ENCODE measurements around the gene MYO1G. TPM values are rescaled to one million over a fixed set of nuclear protein-coding genes. Genes with fewer than 3 reads are reported as not detected.

Gene MYO1G
- total RNA-seq, 1 experiment from 2014 or later = 0.57 TPM

DNA sequence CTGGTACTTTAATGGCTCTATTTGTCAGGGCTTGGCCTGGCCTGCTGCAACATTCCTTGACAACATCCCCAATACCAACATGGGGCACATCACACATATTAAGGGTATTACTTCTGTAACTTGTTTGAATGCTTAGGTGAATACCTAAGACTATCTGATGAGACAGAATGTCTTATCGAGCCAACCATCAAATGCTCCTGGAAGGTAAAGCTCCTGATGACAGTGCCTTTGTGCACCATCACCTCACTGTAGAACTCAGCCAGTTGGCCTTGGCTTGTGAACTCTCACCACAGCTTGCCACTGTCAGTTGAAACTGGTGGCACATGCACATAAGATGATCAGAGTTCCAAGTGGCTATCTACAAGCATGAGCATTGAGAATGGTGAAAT is 3.7 kb upstream of the MYO1G start:
- H3K4me3 Mint-ChIP-seq = no peak overlapping the region; a peak in 1 of 5 replicates
- no peaks in the 10 kb centered on the region; the same call in 1 of the 2 replicates for H3K27me3 Mint-ChIP-seq (ENCODE audit: low read depth)
- no peak overlapping the region for H3K27ac Mint-ChIP-seq

More for the DNA sequence above, 3.7 kb upstream of the MYO1G start:
- TF ChIP-seq CTCF (conservative IDR thresholded peaks at IDR 0.05) = no peak
- H3T11ph ChIP-seq (ENCODE audit: low read length) = no peak overlapping the region
- H2AK5ac ChIP-seq (ENCODE audit: insufficient read length, low read length) = no peak overlapping the region
- no peak overlapping the region for H3K23ac ChIP-seq (ENCODE audit: insufficient read length, low read depth, low read length)
- Mint-ChIP-seq H3K36me3 (ENCODE audit: insufficient read depth in 1 of 3, low read depth in 3 of 3) (peaks cover 38 to 78% (median 40%) of the 10 kb centered on the region in 3 experiments), H3K9me3 (no peaks in the 10 kb centered on the region; a peak in 1 of 5 replicates), H3K4me1 (peaks cover 24 to 29% of the 10 kb centered on the region in 2 experiments)
- H2BK12ac ChIP-seq (ENCODE audit: insufficient read length, low read depth, low read length) = no peak overlapping the region
- no peak overlapping the region for H3K4me2 ChIP-seq (ENCODE audit: insufficient read depth, insufficient read length, low read length)
- no peak overlapping the region for H4K8ac ChIP-seq (replicated peaks; ENCODE audit: insufficient read length, low read depth, low read length)
- H2BK5ac ChIP-seq (ENCODE audit: insufficient read length, low read length) = no peak overlapping the region
- no peaks in the 10 kb centered on the region for H3K27me3 ChIP-seq (ENCODE audit: insufficient read depth, low read length)
- no peak overlapping the region for H3K9ac ChIP-seq (ENCODE audit: extremely low read depth, insufficient read length, low read length)
- H3K9me3 ChIP-seq (ENCODE audit: control insufficient read depth, low read depth, low read length) = no peaks in the 10 kb centered on the region
- H4K91ac ChIP-seq (ENCODE audit: insufficient read length, low read depth, low read length) = no peak overlapping the region
- peaks cover 4% of the 10 kb centered on the region for H3K79me1 ChIP-seq (ENCODE audit: insufficient read depth, low read depth, low read length, poor library complexity, severe bottlenecking)
- no peaks in the 10 kb centered on the region for H3K4me1 ChIP-seq (ENCODE audit: insufficient read depth, low read length)
- H3K79me2 ChIP-seq (ENCODE audit: insufficient read depth, low read length) = peaks cover 13% of the 10 kb centered on the region; the same call in 1 of the 2 replicates
- no peak overlapping the region for H3K27ac ChIP-seq (ENCODE audit: insufficient read length, low read depth, low read length)
- H3K23me2 ChIP-seq (ENCODE audit: insufficient read length, low read depth, low read length, poor library complexity, severe bottlenecking) = peaks cover 3% of the 10 kb centered on the region
- no peak overlapping the region for H2BK20ac ChIP-seq (ENCODE audit: low read depth, low read length, poor library complexity, severe bottlenecking)
- no CpG with 5 or more reads among the region's 1 CpG for WGBS (ENCODE audit: extremely low coverage, insufficient read length, low lambda C conversion rate)
- H2BK15ac ChIP-seq (ENCODE audit: low read depth, low read length) = no peak overlapping the region
- no peak overlapping the region for H4K5ac ChIP-seq (ENCODE audit: insufficient read length, low read depth, low read length)
- DNase-seq = no peak
- H2BK120ac ChIP-seq (ENCODE audit: low read depth, low read length, poor library complexity, severe bottlenecking) = no peak overlapping the region
- no peak overlapping the region for H3K14ac ChIP-seq (ENCODE audit: insufficient read depth, low read length)
- no peak overlapping the region for H2AFZ ChIP-seq (ENCODE audit: low read length)
- H4K20me1 ChIP-seq (ENCODE audit: control insufficient read depth, insufficient read depth, insufficient read length) = no peaks in the 10 kb centered on the region
- H3K56ac ChIP-seq (ENCODE audit: insufficient read length, low read depth, low read length) = no peak overlapping the region
- no peak overlapping the region for H3K18ac ChIP-seq (ENCODE audit: insufficient read length, low read depth, low read length)
- no peak overlapping the region for H3K4ac ChIP-seq (ENCODE audit: low read depth, low read length)

All from H9 (cell line).